NCI-H2196 (cell line): ENCODE data around the gene SLK.

Experiments used
- DNase-seq: peaks from one replicate; lab custom pipeline; 2025; ENCODE audit not compliant: unreplicated experiment; lab: John Stamatoyannopoulos, UW

The SLK gene

GRCh38 chr10:103986360-103986759 lies 19.4 kb downstream of the SLK start:
- no peak for DNase-seq

- DNase-seq, result no peak
Observed at GRCh38 chr10:103990121-103990520, 23.2 kb downstream of the SLK start.

DNA sequence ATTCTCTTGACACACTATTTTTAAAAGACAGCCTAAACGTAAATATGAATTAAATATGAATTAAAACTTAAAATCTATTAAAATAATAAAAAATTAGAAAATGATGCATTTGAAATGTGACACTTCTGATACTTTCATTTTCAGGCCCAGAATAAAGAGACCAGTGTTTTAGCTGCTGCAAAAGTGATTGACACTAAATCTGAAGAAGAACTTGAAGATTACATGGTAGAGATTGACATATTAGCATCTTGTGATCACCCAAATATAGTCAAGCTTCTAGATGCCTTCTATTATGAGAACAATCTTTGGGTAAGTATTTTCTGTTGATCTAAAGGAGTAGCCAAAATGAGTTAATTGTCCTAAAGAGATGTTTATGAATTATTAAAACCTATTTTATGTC lies 23.6 kb downstream of the SLK start:
- no peak for DNase-seq

DNA sequence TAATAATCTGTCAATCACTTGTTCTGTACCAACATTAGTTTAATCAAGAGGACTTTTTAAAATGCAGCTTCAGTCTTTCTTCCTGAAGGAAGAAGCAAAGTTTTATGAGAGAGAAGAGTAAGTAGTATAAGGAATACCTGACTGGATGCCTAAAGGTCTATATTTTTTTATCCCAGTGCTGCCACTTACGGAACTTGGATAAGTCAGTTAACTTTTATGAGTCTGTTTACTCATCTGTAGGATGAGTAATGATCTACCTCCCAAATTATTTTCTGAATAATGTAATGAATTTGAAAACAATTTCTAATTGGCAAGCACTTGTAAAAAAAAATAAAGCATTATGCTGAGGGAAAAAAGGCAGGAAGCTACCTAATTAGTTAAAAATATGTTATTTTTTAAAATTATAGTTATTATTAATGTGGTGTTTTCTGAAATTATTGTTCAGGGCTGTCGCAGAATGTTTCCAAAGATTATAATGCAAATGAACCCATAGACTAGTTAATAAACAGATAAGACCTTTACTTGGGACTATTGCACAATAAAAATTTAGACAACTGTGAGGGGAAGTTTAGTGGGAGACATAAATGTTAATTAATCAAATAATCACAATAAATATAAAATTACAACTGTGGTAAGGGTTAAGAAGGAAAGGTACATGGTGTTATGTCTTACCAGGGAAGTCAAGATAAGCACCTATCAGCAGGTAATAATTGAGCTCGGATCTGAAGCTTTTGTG lies 24.6 kb downstream of the SLK start:
- DNase-seq, result no peak

GRCh38 chr10:103995134-103995533 lies 28.2 kb downstream of the SLK start:
- no peak for DNase-seq

- DNase-seq, result no peak
Observed at GRCh38 chr10:103998805-103999204, 31.9 kb downstream of the SLK start.

GRCh38 chr10:104002911-104003310 lies 36.0 kb downstream of the SLK start:
- no peak for DNase-seq

GRCh38 chr10:104005172-104005863 lies 38.4 kb downstream of the SLK start:
- DNase-seq, result no peak

DNA sequence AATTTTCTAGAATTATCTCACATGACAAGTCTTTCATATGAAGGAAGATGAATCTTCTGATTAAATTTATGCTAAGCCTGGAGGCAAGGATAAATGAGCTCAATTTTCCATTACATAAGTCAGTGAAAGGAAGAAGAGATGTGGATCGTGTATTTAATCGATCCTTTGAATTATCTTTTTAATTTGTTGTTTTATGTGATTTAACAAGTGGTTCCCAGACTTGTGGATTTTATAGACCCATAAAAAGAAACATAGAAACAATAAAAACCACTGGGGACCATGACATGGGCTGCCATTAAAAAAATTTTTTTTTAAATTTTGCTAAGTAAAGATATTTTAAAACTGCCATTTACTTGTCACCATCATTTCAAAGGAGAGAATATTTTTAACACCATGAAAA lies 45.0 kb downstream of the SLK start:
- DNase-seq, result no peak

DNA sequence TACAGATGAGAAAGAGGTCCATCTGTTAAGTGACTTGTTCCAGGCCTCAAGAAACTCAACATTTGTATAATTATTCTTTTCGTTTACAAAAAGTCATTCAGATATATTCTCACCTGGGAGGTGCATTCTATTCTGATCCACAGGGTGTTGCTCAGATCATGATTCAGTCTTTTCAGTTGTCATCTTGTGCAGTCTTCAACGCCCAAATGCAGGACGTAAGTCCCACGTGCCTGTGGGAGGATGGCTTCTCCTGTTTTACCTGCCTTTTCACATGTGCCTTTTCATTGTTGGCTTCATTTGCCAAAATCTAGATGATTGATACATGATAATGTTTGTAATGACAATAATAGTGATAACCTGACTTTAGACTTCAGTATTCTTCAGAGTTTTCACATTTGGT lies 46.5 kb downstream of the SLK start:
- DNase-seq, result no peak

DNA sequence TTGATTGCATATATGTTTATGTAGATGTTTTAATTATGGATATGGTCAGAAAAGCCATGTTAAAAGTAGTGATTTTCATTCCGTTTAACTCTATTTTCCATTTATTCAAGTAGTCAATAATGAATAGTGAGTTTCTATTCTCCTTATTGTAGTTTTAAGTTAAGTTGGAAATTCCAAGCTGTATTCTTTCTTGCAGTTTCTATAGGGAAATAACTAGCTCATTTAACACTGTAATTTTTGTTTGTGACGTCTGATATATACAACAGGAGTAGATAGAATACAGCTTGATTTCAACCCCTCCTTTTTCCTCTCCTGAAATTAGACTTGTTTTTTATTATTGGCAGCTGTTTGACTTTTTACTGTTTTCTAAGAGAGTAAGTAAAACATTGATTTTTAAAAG lies 47.2 kb downstream of the SLK start:
- DNase-seq, result no peak

DNA sequence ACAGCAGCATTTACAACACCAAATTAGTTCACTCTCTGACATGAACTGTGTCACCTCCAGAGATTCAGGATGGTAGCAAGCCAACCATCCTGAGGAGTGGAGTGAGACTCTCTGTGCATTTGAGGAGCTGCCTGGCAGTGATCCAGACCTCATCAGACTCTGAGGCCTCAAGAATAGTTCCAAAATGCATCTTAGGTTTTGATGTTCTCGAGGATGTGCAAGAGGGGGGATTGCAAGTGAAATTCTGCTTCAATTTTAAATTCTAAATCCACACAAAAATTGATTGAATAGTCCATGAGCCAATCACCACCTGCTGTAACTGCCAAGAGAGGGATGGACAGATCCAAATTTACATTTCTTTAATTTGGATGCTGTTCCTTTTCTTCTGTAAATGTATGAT lies 49.7 kb downstream of the SLK start:
- no peak for DNase-seq

- DNase-seq, result no peak
Observed at GRCh38 chr10:104018471-104018870, 51.5 kb downstream of the SLK start.

- DNase-seq, result no peak
Observed at GRCh38 chr10:104020020-104020419, 53.1 kb downstream of the SLK start.

DNA sequence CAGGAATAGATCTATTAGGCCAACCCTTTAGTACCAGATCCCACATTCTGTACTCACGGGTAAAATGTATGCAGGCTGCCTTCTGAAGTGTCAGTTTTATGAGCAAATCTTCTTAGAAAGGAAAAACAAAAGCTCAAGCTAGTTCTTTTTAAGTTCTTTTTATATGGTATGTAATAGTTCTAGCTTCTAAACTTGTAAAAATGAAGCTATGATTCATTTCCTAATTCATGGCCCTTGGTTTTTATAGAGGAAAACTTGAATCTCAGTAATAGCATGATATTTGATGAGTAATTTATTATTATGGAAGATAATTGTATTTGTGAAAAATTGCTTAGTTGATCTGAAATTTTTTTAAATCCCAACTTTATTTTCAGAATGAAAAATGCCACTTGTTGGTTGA lies 54.3 kb downstream of the SLK start:
- DNase-seq, result no peak

DNA sequence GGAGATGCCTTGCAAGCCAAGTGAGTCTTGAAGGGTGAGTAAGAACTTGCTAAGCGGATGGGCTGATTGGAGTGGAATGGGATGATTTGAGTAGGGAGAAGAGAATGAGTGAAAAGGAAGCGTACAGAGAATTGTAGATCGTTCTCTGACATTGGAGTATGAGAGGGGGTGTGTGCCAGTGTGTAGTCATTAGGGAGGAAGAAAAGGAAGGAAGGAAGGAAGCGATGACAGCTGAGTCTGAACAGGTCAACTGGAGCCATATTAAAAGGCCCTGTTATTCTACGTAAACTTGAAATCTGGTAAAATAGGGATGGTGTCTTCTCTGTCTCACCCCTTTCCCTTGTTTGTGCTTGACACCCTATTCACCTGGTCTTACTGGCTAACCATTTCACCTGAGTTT lies 55.1 kb downstream of the SLK start:
- no peak for DNase-seq

- DNase-seq, result no peak
Observed at GRCh38 chr10:104025524-104025923, 58.6 kb downstream of the SLK start.

GRCh38 chr10:104026762-104027161 lies 59.8 kb downstream of the SLK start:
- no peak for DNase-seq

- no peak for DNase-seq
Observed at GRCh38 chr10:104028146-104028545, 61.2 kb downstream of the SLK start.

DNA sequence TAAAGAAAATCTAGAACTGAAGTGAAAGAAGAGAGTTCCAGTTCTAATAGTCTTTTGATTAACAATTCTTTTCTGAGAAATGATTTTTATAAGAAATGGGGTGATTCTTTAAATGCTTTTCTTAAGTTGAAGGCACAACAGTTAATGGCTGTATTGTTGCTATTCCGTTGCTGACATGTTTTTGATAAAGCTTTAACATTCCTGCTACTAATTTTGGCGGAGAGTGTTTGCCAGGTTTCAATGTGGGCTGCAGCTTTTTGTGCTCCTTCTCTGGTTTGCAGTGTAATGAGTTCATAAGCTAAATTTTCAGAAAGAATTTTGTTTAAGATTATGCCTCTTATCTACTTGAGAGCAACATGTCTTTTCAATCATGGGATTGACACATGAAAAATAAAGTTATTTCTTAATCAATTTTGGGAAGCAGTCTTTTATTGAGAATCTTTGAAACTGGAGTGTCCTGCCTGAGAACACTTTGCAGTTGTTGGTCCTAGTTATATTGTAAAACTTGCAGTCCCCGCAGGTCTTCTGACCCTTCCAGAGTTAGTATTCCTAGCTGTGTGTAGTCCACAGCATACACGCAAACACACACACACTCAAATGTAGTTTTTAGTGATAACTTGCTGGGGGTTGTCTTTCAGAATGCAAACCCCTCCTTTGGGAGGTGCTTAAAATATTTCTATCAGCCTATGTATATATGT lies 62.0 kb downstream of the SLK start:
- no peak for DNase-seq

GRCh38 chr10:104029521-104029860 lies 62.6 kb downstream of the SLK start:
- DNase-seq, result no peak

DNA sequence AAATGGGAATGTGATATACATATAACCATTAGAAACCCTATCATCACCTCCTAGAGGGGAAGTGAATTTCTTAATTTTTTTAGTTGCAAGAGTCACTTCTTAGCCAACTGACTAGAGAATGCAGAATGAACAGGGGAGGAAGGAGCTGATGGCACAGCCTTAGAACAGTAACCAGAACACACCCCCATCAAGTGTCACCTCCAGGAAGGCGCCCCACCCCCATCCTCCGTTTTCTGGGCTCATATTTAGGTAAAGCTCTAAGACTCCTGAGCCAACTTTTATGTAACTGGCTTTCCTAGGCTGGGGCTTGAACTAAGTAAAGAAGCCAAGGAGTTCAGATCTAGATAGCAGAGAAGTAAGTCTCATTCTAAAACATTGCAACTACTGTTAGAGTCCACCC lies 64.7 kb downstream of the SLK start:
- no peak for DNase-seq
